ENCODE measurements around the gene TMEM80. TPM values are rescaled to one million over a fixed set of nuclear protein-coding genes. Genes with fewer than 3 reads are reported as not detected.

Gene TMEM80
- total and polyA plus RNA-seq, 2 of the 4 experiments (the other 2 are of a cell fraction) = 5.6 to 21.7 TPM

DNA sequence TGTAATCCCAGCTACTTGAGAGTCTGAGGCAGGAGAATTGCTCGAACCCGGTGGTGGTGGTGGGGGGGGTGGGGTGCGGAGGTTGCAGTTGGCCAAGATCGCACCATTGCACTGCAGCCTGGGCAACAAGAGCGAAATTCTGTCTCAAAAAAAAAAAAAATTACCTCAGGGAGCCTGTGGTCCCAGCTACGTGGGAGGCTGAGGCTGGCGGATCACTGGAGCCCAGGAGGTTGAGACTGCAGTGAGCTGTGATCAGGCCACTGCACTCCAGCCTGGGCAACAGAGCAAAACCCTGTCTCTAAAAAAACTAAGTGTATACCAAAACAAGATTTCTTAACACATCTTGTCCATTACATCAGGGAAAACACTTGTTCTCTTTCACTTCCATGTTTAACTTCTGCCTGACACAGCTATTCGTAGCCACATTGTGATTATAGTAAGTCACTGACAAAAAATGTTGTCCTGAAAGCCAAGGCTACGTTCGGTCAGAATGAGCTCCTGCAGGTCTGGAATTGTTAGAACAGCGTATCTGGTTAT lies 1.4 kb downstream of the TMEM80 start:
- H4K20me1 ChIP-seq (ENCODE audit: insufficient read depth, low read length) = peaks cover 37% of the 10 kb centered on the region
- H4K8ac ChIP-seq (ENCODE audit: low read depth in 2 of 2, low read length in 2 of 2) = peak overlapping the region in 1 of 2 experiments; percentile 95; a peak in 1 of 4 replicates
- no peak overlapping the region for H2BK15ac ChIP-seq (ENCODE audit: low read depth, low read length)
- peak; percentile 3; the same call in 1 of the 2 replicates for ATAC-seq (ENCODE audit: low read depth)
- no peak overlapping the region; the same call in 1 of the 2 replicates for H4K91ac ChIP-seq (ENCODE audit: insufficient read depth, low read depth, low read length)
- no peak overlapping the region for H4K5ac ChIP-seq (ENCODE audit: low read depth, low read length)
- peaks cover 36% of the 10 kb centered on the region for H3K4me1 ChIP-seq (ENCODE audit: control insufficient read depth, insufficient read depth, low read length)
- H2BK5ac ChIP-seq (ENCODE audit: low read depth, low read length, poor library complexity, severe bottlenecking) = peak overlapping the region; percentile 96
- H3K14ac ChIP-seq (replicated peaks; ENCODE audit: low read depth, low read length) = no peak overlapping the region
- H3K27ac ChIP-seq (ENCODE audit: insufficient read depth, low read length) = peak overlapping the region; percentile 97
- H3K4me3 ChIP-seq (ENCODE audit: insufficient read depth, low read depth, low read length) = no peak overlapping the region
- H2BK120ac ChIP-seq (ENCODE audit: low read depth, low read length) = no peak overlapping the region
- in situ Hi-C loops (cut with MboI; ENCODE audit: low sequenced_read_pairs) = no loop called here
- 0 out of 2 replicates have a peak overlapping the region, but pooled peaks have one; percentile 31 for H3K56ac ChIP-seq (ENCODE audit: extremely low read depth, insufficient read depth, low read length)
- H3K18ac ChIP-seq (ENCODE audit: low read depth, low read length) = no peak overlapping the region
- TF ChIP-seq RAD21 (IDR thresholded peaks at IDR 0.05; ENCODE audit: low read length) = 0 out of 2 replicates have a peak, but pooled peaks have one; percentile 6
- TF ChIP-seq ELK1 (IDR thresholded peaks at IDR 0.05; ENCODE audit: borderline replicate concordance, low read depth, low read length) = no peak
- TF ChIP-seq FOS (IDR thresholded peaks at IDR 0.05; ENCODE audit: low read depth, low read length) = no peak
- peak; percentile 56 for TF ChIP-seq RCOR1 (IDR thresholded peaks at IDR 0.05; ENCODE audit: insufficient replicate concordance, low read length)
- TF ChIP-seq CEBPB (IDR thresholded peaks at IDR 0.05; ENCODE audit: low read depth, low read length) = peak; percentile 68
- TF ChIP-seq CHD1 (IDR thresholded peaks at IDR 0.05; ENCODE audit: low read depth, low read length) = no peak
- no peak; the same call in 1 of the 2 replicates for TF ChIP-seq BHLHE40 (IDR thresholded peaks at IDR 0.05; ENCODE audit: low read depth, low read length)
- TF ChIP-seq NFE2L2 (IDR thresholded peaks at IDR 0.05; ENCODE audit: low read depth, low read length) = peak; percentile 5; the same call in 1 of the 2 replicates
- TF ChIP-seq MAFK (IDR thresholded peaks at IDR 0.05; ENCODE audit: low read depth, low read length) = peak; percentile 73; the same call in 1 of the 2 replicates
- no peak overlapping the region for H2AK9ac ChIP-seq (replicated peaks; ENCODE audit: low read depth, low read length, poor library complexity)
- H3K9me1 ChIP-seq (ENCODE audit: insufficient read depth, low read length) = peaks cover 27% of the 10 kb centered on the region
- BruUV-seq (replicated peaks) = no TSS peak
- no peak overlapping the region for H2AK5ac ChIP-seq (ENCODE audit: low read depth, low read length)
- peaks cover 29 to 66% of the 10 kb centered on the region in 2 experiments for H3K79me1 ChIP-seq (ENCODE audit: low read depth in 1 of 2, low read length in 2 of 2)
- 60% methylated on average over 6 of the region's 11 CpGs; no CpG with 5 or more reads in 1 of the 2 experiments for WGBS, 2 experiments (ENCODE audit: extremely low coverage in 2 of 2, insufficient read length in 1 of 2)
- CTCF ChIA-PET = interaction anchor here (1.1 kb wide), 1 partner anchor 10 kb away, joined by 3 read pairs; no protein-coding TSS in a partner anchor
- H2BK20ac ChIP-seq (ENCODE audit: low read depth, low read length) = no peak overlapping the region
- dilution Hi-C loops (cut with HindIII; ENCODE audit: low sequenced_read_pairs, unreplicated experiment) = no loop called here
- H3K27me3 ChIP-seq (ENCODE audit: control insufficient read depth, insufficient read depth, low read length) = no peaks in the 10 kb centered on the region
- H3K36me3 ChIP-seq (ENCODE audit: control insufficient read depth, insufficient read depth, low read length) = peaks cover 13% of the 10 kb centered on the region; the same call in 1 of the 2 replicates
- intact Hi-C loops (cut with micrococcal nuclease) = no loop called here
- H2AFZ ChIP-seq (replicated peaks; ENCODE audit: low read length, poor library complexity) = no peak overlapping the region
- POLR2A ChIA-PET (ENCODE audit: unreplicated experiment) = interaction anchor here (0.6 kb wide), 1 partner anchor 22 kb away, joined by 7 read pairs; no protein-coding TSS in a partner anchor
- H3K4me2 ChIP-seq (ENCODE audit: low read depth, low read length) = no peak overlapping the region
- H3K9me3 ChIP-seq (ENCODE audit: control insufficient read depth, insufficient read depth, low read length) = no peaks in the 10 kb centered on the region
- no peak overlapping the region for H3K23ac ChIP-seq (ENCODE audit: low read depth, low read length)
- DNase-seq = peak; percentile 90
- peak overlapping the region; percentile 28; the same call in 1 of the 2 replicates for H3K4ac ChIP-seq (ENCODE audit: low read depth, low read length)
- no peak overlapping the region for H3K9ac ChIP-seq (ENCODE audit: low read depth, low read length)
